NCI-H146 (cell line): ENCODE data around the gene C1orf198.

Experiments
- DNase-seq: peaks from one replicate; lab custom pipeline; 2025; lab: John Stamatoyannopoulos, UW

C1orf198 gene

DNA sequence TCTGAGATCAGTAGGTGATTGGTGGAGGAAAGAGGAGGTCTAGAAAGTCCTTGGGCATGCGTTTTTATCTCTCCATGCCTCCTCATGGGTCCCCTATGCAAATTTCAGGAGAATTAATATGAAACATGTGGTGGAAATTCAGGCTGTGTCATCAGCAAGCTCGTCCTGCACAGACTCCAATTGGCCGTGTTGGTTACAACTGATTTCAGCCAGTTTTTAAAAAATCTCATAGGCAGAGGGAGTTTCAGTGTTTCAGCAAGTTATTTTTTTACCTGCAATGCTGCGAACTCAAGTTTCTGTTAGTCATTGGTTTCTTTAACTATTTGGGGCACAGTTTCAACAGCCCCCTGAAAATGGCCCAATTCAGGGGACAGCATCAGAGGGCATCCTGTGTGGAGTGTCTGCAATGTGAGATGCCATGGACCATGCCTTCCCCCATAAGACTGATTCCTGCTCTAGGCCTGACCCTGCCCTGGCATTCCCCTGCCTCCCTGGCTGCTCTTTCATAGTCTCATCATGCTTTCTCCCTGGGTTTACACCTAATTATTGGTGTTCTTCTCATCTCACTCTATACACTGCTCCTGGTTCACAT, 59.9 kb downstream of the C1orf198 start:
- DNase-seq: no peak

- DNase-seq: no peak
Observed at GRCh38 chr1:230807561-230808280, 60.6 kb downstream of the C1orf198 start.

- DNase-seq: no peak
Observed at GRCh38 chr1:230807029-230807428, 61.3 kb downstream of the C1orf198 start.

DNA sequence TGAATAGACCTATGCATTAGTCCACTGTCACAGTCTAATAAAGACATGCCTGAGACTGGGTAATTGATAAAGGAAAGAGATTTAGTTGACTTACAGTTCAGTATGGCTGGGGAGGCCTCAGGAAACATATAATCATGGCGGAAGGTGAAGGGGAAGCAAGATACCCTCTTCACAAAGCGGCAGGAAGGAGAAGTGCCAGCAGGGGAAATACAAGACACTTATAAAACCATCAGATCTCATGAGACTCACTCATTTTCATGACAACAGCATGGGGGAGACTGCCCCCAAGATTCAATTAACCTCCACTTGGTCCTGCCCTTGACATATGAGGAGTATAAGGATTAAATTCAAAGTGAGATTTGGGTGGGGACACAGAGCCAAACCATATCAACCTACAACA, 61.8 kb downstream of the C1orf198 start:
- DNase-seq: no peak

DNA sequence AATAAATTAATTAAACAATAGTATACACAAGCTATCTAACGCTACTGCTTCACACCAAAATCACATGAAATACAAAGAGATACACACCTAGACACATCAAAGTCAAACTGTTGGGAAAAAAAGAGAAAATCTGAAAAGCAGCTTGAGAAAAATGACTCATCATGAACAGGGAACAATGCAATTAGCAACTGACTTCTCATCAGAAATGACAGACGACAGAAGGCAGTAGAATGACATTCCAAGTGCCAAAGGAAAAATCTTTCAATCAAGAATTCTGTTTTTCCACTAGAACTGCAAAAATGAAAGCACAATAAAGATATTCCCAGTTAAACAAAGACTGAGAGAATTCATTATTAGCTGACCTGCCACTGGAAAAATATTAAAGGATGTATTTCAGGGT, 63.9 kb downstream of the C1orf198 start:
- DNase-seq: no peak

DNA sequence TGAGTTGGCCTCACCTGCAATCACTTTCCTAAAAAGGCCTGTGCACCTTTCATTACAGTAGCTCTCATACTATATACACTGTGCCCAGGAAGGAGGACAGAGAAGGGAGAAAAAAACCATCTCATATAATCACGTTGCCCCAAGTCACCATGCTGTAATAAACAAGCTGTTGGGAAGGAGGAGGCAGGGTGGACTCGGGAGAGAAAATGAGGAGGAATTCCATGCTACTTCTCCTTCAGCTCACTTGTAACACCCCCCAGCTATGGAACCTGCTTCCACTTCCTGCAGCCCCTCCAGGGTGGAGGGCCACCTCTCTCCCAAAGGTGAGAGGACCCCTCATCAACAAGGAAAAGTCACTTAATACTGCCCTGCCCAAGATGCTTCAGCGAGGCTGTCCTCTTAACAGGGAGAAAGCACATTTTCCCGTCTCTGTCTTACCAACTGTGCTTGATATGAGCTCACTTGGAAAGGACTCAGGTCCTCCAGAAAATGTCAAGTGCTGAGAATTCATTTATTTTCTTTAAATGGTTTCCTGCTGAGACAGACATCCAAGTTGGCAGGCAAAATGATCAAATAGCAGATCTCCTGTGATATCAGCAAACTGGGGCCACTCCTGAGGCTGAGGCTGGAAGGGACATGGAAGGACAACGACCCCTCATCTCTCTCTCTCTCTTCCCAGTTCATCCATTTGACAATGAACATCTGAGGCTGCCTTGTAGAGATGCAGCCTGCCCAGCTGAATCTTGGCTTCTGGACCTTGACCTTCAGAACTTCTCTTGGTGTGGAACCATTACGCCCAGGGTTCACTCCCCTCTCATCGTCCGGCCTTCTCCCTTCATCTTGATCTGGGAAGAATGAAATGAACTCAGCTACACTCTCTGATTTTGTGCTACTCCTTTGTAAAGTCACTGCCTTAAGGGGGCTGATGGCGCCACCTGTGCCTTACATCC, 67.2 kb downstream of the C1orf198 start:
- no peak for DNase-seq

DNA sequence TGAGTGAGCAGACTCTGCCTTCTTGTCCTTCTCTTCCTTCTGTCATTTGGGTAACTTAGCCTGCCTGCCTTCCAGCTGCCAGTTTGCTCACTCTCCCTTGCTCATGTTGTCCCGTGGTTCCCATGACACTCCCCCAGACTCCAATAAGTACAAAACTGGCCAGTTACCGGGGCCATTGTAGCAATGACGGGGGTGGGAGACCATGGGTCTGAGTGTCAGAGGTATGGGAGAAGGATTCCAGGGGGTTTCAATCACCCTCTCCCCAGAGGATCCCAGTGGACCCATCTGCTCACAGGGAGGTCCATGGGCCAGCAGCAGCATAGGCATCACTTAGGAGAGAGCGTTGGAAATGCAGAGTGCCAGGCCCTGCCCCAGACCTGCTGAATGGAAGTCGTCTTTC, 69.8 kb downstream of the C1orf198 start:
- DNase-seq: no peak

DNA sequence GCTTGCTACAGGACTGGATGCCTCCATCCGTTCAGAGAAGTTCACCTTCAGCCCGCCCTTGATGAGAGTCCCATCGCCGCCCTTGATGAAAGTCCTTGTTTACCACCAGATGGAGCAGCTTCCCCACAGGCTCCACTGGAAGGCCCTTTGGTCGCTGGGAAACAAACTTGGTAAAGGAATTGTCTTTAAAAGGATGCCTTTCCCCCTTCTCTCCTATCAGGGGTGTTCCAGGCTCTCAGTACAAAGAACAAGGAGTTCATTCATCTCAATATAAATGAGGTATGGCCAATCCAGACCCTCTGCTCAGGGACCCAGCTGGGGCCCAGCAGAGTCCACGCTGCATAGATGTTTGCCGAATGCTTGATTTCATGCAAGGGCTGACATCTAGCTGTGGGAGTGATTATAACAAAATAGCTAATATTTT, 70.4 kb downstream of the C1orf198 start:
- peak; percentile 67 for DNase-seq

GRCh38 chr1:230797376-230797920, 70.9 kb downstream of the C1orf198 start:
- DNase-seq: no peak

DNA sequence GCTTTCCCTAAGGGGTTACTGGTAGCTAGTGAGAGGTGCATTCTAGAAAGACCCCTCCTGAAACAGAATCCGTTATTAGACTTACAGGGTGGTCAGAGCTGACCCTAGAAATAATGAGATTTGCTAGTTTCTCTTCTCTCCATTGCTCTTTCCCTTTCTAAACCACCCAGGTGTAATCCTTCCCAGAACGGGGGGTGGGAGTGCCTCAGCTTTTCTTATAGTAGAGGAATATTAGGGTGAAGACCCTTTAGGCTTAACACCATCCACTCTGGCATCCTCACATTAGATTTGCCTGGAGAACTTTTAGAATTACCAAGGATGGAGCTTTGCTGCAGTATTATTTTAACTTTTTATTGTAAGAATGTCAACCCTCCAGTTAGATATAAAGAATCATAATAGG, 71.7 kb downstream of the C1orf198 start:
- no peak for DNase-seq

GRCh38 chr1:230794871-230795605, 73.3 kb downstream of the C1orf198 start:
- no peak for DNase-seq

DNA sequence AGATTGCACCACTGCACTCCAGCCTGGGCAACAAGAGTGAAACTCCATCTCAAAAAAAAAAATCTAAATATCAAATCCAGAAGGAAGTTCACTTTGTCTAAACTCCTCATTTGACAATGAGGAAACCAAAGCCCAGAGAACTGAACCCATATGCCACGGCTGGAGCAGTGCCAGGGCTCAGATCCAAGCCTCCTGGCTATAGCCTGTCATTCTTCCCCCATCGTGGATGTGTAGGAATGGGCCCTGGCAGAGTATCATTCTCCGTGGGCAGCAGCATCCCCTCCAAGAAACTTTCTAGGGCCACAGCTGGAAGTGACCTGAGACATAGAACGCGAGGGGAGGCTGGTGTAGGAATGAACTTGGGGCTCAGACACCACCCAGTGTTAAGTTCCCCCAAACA, 73.9 kb downstream of the C1orf198 start:
- no peak for DNase-seq

DNA sequence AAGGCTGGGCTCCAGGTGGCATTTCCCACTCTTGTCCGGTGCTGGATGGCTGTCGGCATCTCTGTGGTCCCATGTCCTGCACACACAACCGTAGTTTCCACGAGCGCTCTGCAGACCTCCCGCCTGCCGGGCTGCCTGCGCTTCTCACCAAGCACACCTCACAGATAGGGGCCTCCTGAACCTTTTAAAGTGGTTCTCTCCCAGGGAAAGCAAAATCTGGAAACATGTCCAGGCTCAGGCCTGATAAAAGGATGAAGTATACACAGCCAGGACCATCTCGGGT, 74.9 kb downstream of the C1orf198 start:
- no peak for DNase-seq

- no peak for DNase-seq
Observed at GRCh38 chr1:230792691-230793462, 75.4 kb downstream of the C1orf198 start.

- DNase-seq: no peak
Observed at GRCh38 chr1:230791986-230792564, 76.2 kb downstream of the C1orf198 start.

- DNase-seq: no peak
Observed at GRCh38 chr1:230790026-230790425, 78.3 kb downstream of the C1orf198 start.

DNA sequence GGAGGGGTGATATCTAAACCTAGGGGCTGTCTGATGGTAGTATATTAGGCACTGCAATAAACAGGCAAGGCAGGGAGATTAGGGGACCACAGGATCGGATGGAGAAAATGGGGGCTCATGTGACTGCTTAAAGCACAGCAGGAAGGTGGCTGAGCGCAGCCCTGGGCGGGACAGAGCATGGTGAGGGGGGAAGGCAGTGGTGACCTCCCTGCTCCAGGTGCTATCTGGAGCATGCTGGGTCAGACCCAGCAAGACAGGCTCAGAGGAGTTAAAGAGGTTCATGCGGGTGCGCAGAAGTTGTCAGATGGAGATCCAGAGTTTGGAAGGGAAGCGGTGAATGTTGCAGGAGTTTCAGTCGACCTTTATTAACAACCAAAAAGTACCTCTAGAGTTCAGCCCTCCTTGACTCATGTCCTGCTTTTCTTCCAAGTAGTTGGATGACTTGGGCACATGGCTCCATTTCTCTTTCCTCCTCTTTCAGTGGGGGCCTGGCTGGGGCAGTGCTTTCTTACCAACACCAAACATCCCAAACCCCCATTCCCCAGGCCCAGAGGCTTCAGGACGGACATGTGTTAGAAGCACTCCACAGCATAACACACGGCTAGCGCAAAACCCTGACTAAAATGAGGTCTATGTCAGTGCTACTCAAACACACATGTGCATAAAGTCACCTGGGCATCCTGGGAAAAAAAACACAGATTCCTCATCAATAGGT, 79.6 kb downstream of the C1orf198 start:
- no peak for DNase-seq

- no peak for DNase-seq
Observed at GRCh38 chr1:230787471-230787870, 80.8 kb downstream of the C1orf198 start.
